Esophagus squamous epithelium (tissue), 4 donors: Measurements from ENCODE around the gene FCHSD2.

ENCODE experiments used
- POLR2A ChIP-seq, 4 donors: fragments of 450-650 bp; IDR thresholded peaks; one replicate each; pipeline ENCODE4 v1.6.1; 2017; ENCODE audit warnings: antibody characterized with exemption in 4 of 4, mild to moderate bottlenecking in 4 of 4, moderate library complexity in 3 of 4
- TF ChIP-seq, protein P1 (sequence below), 6 experiments: fragments of 450-650 bp in 4 of 6; fragments of 200-600 bp in 2 of 6; sonication (generic) in 2 of 6; IDR thresholded peaks; one replicate each; pipeline ENCODE4 v1.5.1; 2016 to 2019; ENCODE audit warnings: antibody characterized with exemption in 6 of 6, mild to moderate bottlenecking in 4 of 6, moderate library complexity in 4 of 6

DNA sequence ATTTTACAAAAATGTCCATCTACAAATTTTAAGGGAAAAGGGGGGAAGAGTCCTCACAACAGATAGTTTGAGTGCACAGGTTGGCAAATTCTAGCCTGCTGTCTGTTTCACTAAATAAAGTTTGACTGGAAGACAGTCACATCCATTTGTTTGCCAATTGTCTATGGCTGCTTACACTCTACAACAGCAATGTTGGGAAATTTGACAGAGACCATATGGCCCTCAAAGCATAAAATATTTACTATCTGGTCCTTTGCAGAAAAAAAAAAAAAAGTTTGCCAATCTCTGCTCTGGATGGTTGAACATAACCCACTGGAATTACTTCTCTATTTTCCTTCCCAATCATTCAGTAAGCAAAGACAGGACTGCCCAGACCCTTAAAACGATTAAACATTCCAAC, 88.2 kb downstream of the FCHSD2 start:
- TF ChIP-seq, protein P1, sequence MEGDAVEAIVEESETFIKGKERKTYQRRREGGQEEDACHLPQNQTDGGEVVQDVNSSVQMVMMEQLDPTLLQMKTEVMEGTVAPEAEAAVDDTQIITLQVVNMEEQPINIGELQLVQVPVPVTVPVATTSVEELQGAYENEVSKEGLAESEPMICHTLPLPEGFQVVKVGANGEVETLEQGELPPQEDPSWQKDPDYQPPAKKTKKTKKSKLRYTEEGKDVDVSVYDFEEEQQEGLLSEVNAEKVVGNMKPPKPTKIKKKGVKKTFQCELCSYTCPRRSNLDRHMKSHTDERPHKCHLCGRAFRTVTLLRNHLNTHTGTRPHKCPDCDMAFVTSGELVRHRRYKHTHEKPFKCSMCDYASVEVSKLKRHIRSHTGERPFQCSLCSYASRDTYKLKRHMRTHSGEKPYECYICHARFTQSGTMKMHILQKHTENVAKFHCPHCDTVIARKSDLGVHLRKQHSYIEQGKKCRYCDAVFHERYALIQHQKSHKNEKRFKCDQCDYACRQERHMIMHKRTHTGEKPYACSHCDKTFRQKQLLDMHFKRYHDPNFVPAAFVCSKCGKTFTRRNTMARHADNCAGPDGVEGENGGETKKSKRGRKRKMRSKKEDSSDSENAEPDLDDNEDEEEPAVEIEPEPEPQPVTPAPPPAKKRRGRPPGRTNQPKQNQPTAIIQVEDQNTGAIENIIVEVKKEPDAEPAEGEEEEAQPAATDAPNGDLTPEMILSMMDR (IDR thresholded peaks at IDR 0.05), result no peak
- TF ChIP-seq POLR2A (IDR thresholded peaks at IDR 0.05), result no peak
